Measurements from ENCODE around the gene PAK1IP1.

The PAK1IP1 gene

GRCh38 chr6:10725044-10725443, 30.3 kb downstream of the PAK1IP1 start:
- Histone ChIP-seq H3K4me2 (ENCODE audit: low read length) (no peak overlapping the region; the same call in 1 of the 2 replicates), H3K4me1 (ENCODE audit: control insufficient read depth, low read length) (peaks cover 34% of the 10 kb centered on the region), H3K4me3 (ENCODE audit: low read length) (no peak overlapping the region), H3K79me2 (ENCODE audit: control insufficient read depth, low read length) (peaks cover 29% of the 10 kb centered on the region), H3F3A (ENCODE audit: control insufficient read depth, insufficient read depth) (peaks cover 10% of the 10 kb centered on the region), H3K27ac (ENCODE audit: low read depth, low read length) (no peak overlapping the region), H3K27me3 (ENCODE audit: control insufficient read depth, low read length) (no peaks in the 10 kb centered on the region), H3K36me3 (ENCODE audit: control insufficient read depth, low read length) (peaks cover 25% of the 10 kb centered on the region), H4K20me1 (ENCODE audit: control insufficient read depth, insufficient read depth, low read depth, low read length) (no peaks in the 10 kb centered on the region), H3K9me3 (ENCODE audit: control insufficient read depth, insufficient read depth, low read length) (peaks cover 4% of the 10 kb centered on the region; the same call in 1 of the 2 replicates), H3K9me2 (replicated peaks; ENCODE audit: control insufficient read depth, low read length) (no peaks in the 10 kb centered on the region)
- no peak for TF ChIP-seq EZH2phosphoT487 (IDR thresholded peaks at IDR 0.05; ENCODE audit: borderline replicate concordance, low read length)
- TF ChIP-seq, protein P1, sequence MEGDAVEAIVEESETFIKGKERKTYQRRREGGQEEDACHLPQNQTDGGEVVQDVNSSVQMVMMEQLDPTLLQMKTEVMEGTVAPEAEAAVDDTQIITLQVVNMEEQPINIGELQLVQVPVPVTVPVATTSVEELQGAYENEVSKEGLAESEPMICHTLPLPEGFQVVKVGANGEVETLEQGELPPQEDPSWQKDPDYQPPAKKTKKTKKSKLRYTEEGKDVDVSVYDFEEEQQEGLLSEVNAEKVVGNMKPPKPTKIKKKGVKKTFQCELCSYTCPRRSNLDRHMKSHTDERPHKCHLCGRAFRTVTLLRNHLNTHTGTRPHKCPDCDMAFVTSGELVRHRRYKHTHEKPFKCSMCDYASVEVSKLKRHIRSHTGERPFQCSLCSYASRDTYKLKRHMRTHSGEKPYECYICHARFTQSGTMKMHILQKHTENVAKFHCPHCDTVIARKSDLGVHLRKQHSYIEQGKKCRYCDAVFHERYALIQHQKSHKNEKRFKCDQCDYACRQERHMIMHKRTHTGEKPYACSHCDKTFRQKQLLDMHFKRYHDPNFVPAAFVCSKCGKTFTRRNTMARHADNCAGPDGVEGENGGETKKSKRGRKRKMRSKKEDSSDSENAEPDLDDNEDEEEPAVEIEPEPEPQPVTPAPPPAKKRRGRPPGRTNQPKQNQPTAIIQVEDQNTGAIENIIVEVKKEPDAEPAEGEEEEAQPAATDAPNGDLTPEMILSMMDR (IDR thresholded peaks at IDR 0.05; ENCODE audit: low read depth, low read length, poor library complexity, severe bottlenecking): no peak

GRCh38 chr6:10725716-10726115, 30.9 kb downstream of the PAK1IP1 start:
- no peak for TF ChIP-seq EZH2phosphoT487 (IDR thresholded peaks at IDR 0.05; ENCODE audit: borderline replicate concordance, low read length)
- TF ChIP-seq, protein P1 (IDR thresholded peaks at IDR 0.05; ENCODE audit: low read depth, low read length, poor library complexity, severe bottlenecking): no peak
- H3K27me3 ChIP-seq (ENCODE audit: control insufficient read depth, low read length): no peaks in the 10 kb centered on the region
- no peak overlapping the region for H3K27ac ChIP-seq (ENCODE audit: low read depth, low read length)
- H3K79me2 ChIP-seq (ENCODE audit: control insufficient read depth, low read length): peaks cover 29% of the 10 kb centered on the region
- no peaks in the 10 kb centered on the region for H3K9me2 ChIP-seq (replicated peaks; ENCODE audit: control insufficient read depth, low read length)
- peaks cover 4% of the 10 kb centered on the region; the same call in 1 of the 2 replicates for H3K9me3 ChIP-seq (ENCODE audit: control insufficient read depth, insufficient read depth, low read length)
- no peaks in the 10 kb centered on the region for H4K20me1 ChIP-seq (ENCODE audit: control insufficient read depth, insufficient read depth, low read depth, low read length)
- H3K4me2 ChIP-seq (ENCODE audit: low read length): no peak overlapping the region
- H3K4me1 ChIP-seq (ENCODE audit: control insufficient read depth, low read length): peaks cover 29% of the 10 kb centered on the region
- H3F3A ChIP-seq (ENCODE audit: control insufficient read depth, insufficient read depth): peaks cover 12% of the 10 kb centered on the region
- peaks cover 29% of the 10 kb centered on the region for H3K36me3 ChIP-seq (ENCODE audit: control insufficient read depth, low read length)
- H3K4me3 ChIP-seq (ENCODE audit: low read length): no peak overlapping the region

DNA sequence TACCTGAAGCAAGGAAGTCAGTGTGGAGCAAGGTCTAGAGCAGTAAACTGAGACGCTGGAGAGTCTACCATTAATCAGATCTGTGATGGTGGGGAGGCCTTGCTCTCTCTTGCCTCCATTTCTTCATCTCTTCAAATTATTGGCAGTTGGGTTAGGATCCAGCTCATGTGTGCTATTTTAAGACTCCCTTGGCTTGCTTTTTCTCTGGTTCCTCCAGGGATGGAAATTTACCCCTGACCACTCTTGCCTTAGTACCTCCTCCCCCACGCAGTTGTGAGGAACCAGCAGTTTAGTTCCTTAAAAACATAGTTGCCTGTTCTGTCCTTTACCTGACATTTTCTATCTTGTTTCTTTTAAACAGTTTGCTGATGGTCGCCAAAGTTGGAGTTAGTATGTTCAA, 35.5 kb downstream of the PAK1IP1 start:
- no peak overlapping the region for H3K27ac ChIP-seq (ENCODE audit: low read depth, low read length)
- no peak for TF ChIP-seq EZH2phosphoT487 (IDR thresholded peaks at IDR 0.05; ENCODE audit: borderline replicate concordance, low read length)
- TF ChIP-seq, protein P1 (IDR thresholded peaks at IDR 0.05; ENCODE audit: low read depth, low read length, poor library complexity, severe bottlenecking): no peak
- peaks cover 25% of the 10 kb centered on the region for H3K36me3 ChIP-seq (ENCODE audit: control insufficient read depth, low read length)
- no peak overlapping the region for H3K4me3 ChIP-seq (ENCODE audit: low read length)
- no peaks in the 10 kb centered on the region for H3K9me3 ChIP-seq (ENCODE audit: control insufficient read depth, insufficient read depth, low read length)
- H3K9me2 ChIP-seq (replicated peaks; ENCODE audit: control insufficient read depth, low read length): no peaks in the 10 kb centered on the region
- peaks cover 3% of the 10 kb centered on the region; the same call in 1 of the 2 replicates for H3F3A ChIP-seq (ENCODE audit: control insufficient read depth, insufficient read depth)
- H4K20me1 ChIP-seq (ENCODE audit: control insufficient read depth, insufficient read depth, low read depth, low read length): no peaks in the 10 kb centered on the region
- no peak overlapping the region for H3K4me2 ChIP-seq (ENCODE audit: low read length)
- H3K79me2 ChIP-seq (ENCODE audit: control insufficient read depth, low read length): no peaks in the 10 kb centered on the region
- no peaks in the 10 kb centered on the region for H3K27me3 ChIP-seq (ENCODE audit: control insufficient read depth, low read length)
- H3K4me1 ChIP-seq (ENCODE audit: control insufficient read depth, low read length): no peaks in the 10 kb centered on the region
